Measurements from ENCODE around the gene ZNF175.

ZNF175 gene

GRCh38 chr19:51549533-51550324, 21.4 kb upstream of the ZNF175 start:
- DNase-seq (ENCODE audit: low read depth in 2 of 2), result no peak

- DNase-seq (ENCODE audit: low read depth in 2 of 2), result no peak
These were observed 20.0 kb upstream of the ZNF175 start for GRCh38 chr19:51550848-51551672.

DNA sequence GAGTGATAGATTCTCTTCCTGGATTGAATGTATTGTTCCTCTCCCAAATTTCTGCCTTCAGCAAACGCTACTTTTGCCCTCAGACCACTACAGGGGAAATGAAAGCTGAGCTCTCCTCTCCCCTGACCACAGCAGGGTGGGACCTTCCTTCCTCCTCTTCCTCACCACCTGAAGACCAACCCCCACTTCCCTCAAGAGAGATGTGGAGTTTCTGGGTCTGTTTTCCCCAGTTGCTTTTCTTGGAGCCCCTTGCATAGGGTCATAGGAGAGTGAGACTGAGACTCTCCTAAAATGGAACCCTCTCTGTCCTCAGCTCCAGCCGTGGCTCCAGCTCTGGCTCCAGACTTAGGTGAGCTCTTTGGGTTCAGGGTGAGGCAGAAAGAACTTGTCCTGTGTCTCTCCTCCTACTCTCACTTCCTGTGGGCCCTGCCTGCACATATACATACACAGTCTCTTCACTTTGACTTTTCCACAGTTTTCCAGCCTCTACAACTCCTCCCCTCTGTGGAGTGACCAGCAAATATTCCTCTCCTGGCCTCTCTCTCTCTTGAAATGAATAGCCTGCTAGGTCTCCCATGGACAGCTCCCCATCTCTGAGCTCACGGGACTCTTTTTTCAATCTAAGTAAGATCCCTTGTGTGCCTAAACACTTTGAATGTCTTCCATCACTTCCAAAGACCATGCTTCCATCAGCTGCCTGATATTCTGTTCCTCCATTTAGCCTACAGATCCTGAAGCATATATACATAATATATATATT, 19.2 kb upstream of the ZNF175 start:
- no peak for DNase-seq (ENCODE audit: low read depth in 2 of 2)

DNA sequence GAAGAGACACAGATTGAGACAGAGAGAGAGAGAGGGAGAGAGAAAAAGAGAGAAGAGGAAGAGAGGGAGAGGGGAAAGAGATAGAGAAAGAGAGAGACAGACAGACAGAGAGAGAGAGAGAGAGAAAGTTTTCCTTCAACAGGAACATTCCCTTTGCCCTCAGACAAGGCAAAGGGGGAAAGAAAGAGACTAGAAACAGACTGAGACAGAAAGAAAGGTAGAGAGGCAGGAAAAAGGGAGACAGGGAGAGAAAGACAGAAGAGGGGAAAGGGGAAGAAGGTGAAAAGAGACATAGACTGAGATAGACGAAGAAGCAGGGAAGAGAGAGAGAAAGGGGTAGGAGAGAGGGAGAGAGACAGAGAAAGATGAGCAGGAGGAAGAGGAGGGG, 18.5 kb upstream of the ZNF175 start:
- DNase-seq (ENCODE audit: low read depth in 2 of 2), result no peak

- DNase-seq (ENCODE audit: low read depth in 2 of 2), result peak; percentile 26 to 49
These were observed 17.9 kb upstream of the ZNF175 start for GRCh38 chr19:51552996-51553725.

- no peak for DNase-seq (ENCODE audit: low read depth in 2 of 2)
These were observed 11.8 kb upstream of the ZNF175 start for GRCh38 chr19:51559240-51559639.

DNA sequence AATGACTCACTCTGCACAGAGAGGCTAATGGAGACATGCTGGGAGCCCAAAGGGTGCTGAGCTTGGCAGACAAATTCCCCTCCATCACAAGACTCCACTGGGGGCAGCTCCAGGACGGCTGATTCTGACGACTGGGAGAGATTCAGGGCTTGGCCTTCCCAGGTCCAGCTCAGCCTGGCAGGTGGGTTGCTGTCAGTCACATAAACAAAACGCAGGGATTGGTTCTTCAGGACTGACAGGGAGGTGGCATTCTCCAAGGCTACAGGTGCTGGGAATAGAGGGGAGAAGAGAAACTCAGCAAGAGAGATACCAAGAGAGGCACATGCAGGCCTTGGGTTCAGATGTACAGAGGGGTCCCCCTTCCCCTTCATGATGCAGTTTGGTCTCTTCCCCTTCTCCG, 10.7 kb upstream of the ZNF175 start:
- DNase-seq (ENCODE audit: low read depth in 2 of 2), result no peak

- DNase-seq (ENCODE audit: low read depth in 2 of 2), result no peak
These were observed 6.3 kb upstream of the ZNF175 start for GRCh38 chr19:51564791-51565190.

DNA sequence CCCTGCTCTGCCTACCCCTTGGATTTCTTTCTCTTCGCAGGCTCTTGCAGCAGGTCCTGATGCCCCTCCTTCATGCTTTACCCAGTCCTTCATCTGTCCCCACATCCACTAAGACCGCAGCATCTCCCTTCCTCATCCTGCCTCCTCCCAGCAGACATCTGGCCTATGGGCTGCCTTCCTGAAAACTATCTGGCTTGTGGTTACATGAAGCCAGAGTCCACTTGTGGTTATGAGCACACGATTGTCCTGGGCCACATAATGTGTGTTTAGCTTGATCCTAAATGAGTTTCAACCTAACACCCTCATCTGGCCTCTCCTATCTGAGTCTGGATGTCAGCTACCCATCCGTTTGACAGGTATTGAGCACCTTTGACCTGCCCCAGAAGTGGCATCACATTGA, 5.5 kb upstream of the ZNF175 start:
- DNase-seq (ENCODE audit: low read depth in 2 of 2), result no peak

DNA sequence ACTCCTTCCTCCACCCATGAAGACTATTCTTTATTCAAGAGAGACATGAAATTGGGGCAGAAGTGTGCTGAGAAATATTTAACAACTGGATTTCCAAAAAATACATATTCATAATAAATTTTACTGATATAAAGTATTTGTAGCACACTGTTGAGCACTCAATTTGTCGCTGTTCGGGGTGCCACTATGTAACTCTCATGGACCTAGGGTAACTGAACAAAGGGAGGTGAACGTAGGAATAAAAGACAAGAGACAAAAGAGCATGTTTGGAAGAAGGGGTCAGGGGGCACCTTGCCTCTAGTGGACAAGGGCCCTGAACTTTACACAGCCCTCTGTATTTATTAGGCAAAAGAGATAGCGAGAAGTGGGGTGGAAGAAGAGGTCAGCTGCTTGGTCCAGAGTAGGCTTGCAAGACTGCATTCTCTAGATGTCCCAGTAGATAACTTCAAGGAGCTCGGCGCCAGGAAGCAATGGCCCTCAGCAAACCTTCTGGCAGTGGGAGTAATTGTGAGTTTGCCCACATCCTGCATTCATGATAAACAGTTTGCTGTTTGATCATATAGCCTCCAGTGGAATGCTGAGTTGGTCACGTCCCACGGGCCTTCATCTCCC, 4.5 kb upstream of the ZNF175 start:
- DNase-seq (ENCODE audit: low read depth in 2 of 2), result no peak

GRCh38 chr19:51567583-51567982, 3.5 kb upstream of the ZNF175 start:
- no peak for DNase-seq (ENCODE audit: low read depth in 2 of 2)

- no peak for DNase-seq (ENCODE audit: low read depth in 2 of 2)
These were observed 2.6 kb upstream of the ZNF175 start for GRCh38 chr19:51568456-51568855.

GRCh38 chr19:51571599-51571998, 516 bp downstream of the ZNF175 start:
- DNase-seq (ENCODE audit: low read depth in 2 of 2), result no peak

DNA sequence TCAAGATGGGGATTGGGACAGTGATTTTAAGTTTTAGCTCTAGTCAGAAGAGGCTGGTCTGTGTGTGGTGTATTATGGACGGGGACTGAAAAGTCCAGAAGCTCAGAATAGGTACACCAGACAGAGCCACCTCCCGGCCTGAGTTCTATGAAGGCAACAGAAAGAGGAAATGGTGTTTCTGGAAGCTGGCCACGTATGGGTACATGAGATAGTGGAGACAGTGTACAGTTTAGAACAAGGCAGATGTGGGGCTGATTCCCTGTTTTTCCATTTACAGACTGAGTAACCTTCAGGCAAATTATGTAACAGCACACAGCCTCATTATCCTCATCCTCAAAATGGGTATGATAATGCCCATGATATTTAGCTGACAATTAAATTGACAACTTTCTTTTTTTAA, 1.3 kb downstream of the ZNF175 start:
- DNase-seq (ENCODE audit: low read depth in 2 of 2), result no peak

DNA sequence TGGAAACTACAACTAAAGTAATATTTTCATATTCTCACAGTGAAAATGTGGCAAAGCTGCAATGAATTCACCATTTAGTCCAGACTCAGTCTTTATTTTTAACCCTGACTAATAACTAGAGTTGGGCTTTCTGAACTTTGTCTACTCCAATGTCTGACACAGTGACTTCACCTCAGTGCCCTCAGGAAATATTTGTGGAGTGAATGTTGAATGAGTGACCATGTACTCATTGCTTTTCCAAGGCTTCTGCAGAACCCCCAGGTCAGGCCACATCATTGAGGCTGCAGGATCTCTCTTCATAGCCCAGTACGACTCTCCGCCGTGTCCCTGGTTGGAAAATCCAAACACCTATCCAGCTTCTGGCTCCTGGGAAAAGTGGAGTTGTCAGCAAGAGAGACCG, 1.8 kb downstream of the ZNF175 start:
- no peak for DNase-seq (ENCODE audit: low read depth in 2 of 2)

DNA sequence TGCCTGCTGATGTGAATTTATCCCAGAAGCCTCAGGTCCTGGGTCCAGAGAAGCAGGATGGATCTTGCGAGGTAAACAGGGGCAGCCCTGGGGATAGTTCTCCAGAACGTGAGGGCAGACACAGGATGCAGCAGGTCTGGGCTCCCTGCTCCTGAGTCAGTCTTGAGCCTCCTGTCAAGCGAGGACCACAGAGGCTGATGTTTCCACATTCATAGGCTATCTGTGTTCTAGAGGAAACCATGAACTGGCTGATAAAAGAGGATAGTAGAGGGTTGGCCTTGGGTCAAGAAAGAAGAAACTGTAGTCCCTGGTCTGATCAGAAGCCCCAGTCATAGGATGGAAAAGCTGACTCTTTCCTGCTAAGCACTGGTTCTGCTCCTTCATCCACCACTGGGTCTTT, 2.2 kb downstream of the ZNF175 start:
- DNase-seq (ENCODE audit: low read depth in 2 of 2), result no peak

DNA sequence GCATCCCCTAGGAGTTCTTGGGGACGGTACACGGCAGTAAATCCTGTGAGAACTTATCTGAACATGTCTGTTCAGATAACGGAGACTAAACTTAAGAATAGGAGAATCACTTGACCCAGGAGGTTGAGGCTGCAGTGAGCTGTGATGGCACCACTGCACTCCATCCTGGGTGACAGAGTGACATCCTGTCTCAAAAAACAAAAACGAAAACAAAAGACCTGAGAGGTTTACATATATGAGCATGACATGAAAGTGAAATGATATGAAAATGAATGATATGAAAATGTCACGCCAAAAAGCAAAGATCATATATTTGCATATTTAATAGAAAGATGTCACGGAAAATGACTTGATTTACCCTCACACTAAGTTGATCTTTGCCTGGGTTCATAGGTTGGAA, 5.8 kb downstream of the ZNF175 start:
- no peak for DNase-seq (ENCODE audit: low read depth in 2 of 2)

DNA sequence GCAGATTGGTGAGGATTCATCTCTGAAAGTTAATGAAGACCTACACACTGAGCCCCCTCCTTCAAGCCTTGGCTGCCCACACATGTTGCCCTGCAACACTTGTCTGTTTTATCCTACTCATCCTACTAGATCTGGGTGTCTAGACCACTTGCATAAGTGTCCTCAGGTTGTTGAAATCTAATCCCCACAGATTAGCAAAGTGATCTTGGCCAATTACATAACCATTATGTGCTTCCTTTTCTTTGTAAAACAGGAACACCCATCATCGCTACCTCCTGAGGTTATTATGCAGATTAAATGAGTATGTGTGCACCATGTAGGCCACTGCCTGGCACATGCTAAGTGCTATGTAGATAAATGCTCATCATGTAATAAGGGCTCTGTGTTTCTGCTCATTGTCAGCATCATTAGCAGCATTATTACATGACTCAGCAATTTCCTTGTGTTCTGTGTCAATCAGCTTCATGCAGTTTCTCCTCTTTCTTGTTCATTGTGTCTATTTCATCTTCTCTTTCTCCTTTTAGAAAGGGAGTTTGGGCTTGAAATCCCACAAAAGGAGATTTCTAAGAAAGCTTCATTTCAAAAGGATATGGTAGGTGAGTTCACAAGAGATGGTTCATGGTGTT, 15.1 kb downstream of the ZNF175 start:
- no peak for DNase-seq (ENCODE audit: low read depth in 2 of 2)

- no peak for DNase-seq (ENCODE audit: low read depth in 2 of 2)
These were observed 15.7 kb downstream of the ZNF175 start for GRCh38 chr19:51586799-51587198.

GRCh38 chr19:51587264-51588191, 16.4 kb downstream of the ZNF175 start:
- DNase-seq (ENCODE audit: low read depth in 2 of 2), result no peak
